ENCODE results near the gene U2SURP.

Gene U2SURP

GRCh38 chr3:142966808-142967207, 34.6 kb upstream of the U2SURP start:
- TF ChIP-seq CTCF (IDR thresholded peaks at IDR 0.05; ENCODE audit: borderline replicate concordance, insufficient read depth, low read depth, low read length) = no peak
- no peak overlapping the region for H3K4me3 ChIP-seq (ENCODE audit: low read depth, low read length)

- H3K4me3 ChIP-seq (ENCODE audit: low read depth, low read length) = no peak overlapping the region
- no peak for TF ChIP-seq CTCF (IDR thresholded peaks at IDR 0.05; ENCODE audit: borderline replicate concordance, insufficient read depth, low read depth, low read length)
Measured at GRCh38 chr3:142968319-142969025, 32.9 kb upstream of the U2SURP start.

- no peak for TF ChIP-seq CTCF (IDR thresholded peaks at IDR 0.05; ENCODE audit: borderline replicate concordance, insufficient read depth, low read depth, low read length)
- H3K4me3 ChIP-seq (ENCODE audit: low read depth, low read length) = no peak overlapping the region
Measured at GRCh38 chr3:142971431-142971830, 29.9 kb upstream of the U2SURP start.

- no peak for TF ChIP-seq CTCF (IDR thresholded peaks at IDR 0.05; ENCODE audit: borderline replicate concordance, insufficient read depth, low read depth, low read length)
- no peak overlapping the region for H3K4me3 ChIP-seq (ENCODE audit: low read depth, low read length)
Measured at GRCh38 chr3:142972092-142972753, 29.1 kb upstream of the U2SURP start.

- TF ChIP-seq CTCF (IDR thresholded peaks at IDR 0.05; ENCODE audit: borderline replicate concordance, insufficient read depth, low read depth, low read length) = no peak
- H3K4me3 ChIP-seq (ENCODE audit: low read depth, low read length) = no peak overlapping the region
Measured at GRCh38 chr3:142973217-142974009, 28.0 kb upstream of the U2SURP start.

- TF ChIP-seq CTCF (IDR thresholded peaks at IDR 0.05; ENCODE audit: borderline replicate concordance, insufficient read depth, low read depth, low read length) = peak; percentile 20; the same call in 1 of the 2 replicates
- no peak overlapping the region for H3K4me3 ChIP-seq (ENCODE audit: low read depth, low read length)
Measured at GRCh38 chr3:142975316-142975995, 25.9 kb upstream of the U2SURP start.
